COLO668 (cell line): ENCODE data around the gene SPATA2.
"Not testable (repeated sequence)": the region's sequence is repeated elsewhere in the genome, so short reads cannot be mapped to it uniquely, and the experiment has no call there.

Source experiments
- DNase-seq: peaks from one replicate; lab custom pipeline; 2025; ENCODE audit not compliant: unreplicated experiment; lab: John Stamatoyannopoulos, UW

SPATA2 gene

GRCh38 chr20:49906101-49906604 lies 9.2 kb downstream of the SPATA2 start:
- DNase-seq: no peak

GRCh38 chr20:49905415-49906091 lies 9.8 kb downstream of the SPATA2 start:
- no peak for DNase-seq

- DNase-seq: no peak
These were observed 10.7 kb downstream of the SPATA2 start for GRCh38 chr20:49904440-49905214.

- no peak for DNase-seq
These were observed 13.7 kb downstream of the SPATA2 start for GRCh38 chr20:49901588-49901987.

GRCh38 chr20:49899541-49900383 lies 15.6 kb downstream of the SPATA2 start:
- DNase-seq: no peak

- DNase-seq: no peak
These were observed 19.1 kb downstream of the SPATA2 start for GRCh38 chr20:49896204-49896603.

- not testable (repeated sequence) for DNase-seq
These were observed 19.7 kb downstream of the SPATA2 start for GRCh38 chr20:49895474-49896093.

- no peak for DNase-seq
These were observed 21.3 kb downstream of the SPATA2 start for GRCh38 chr20:49894073-49894470.

GRCh38 chr20:49893242-49894072 lies 21.9 kb downstream of the SPATA2 start:
- DNase-seq: no peak

- no peak for DNase-seq
These were observed 22.5 kb downstream of the SPATA2 start for GRCh38 chr20:49892817-49893216.

GRCh38 chr20:49892260-49892659 lies 23.1 kb downstream of the SPATA2 start:
- DNase-seq: no peak

GRCh38 chr20:49891476-49892110 lies 23.7 kb downstream of the SPATA2 start:
- no peak for DNase-seq

- no peak for DNase-seq
These were observed 24.6 kb downstream of the SPATA2 start for GRCh38 chr20:49890471-49891361.

- peak; percentile 28 for DNase-seq
These were observed 25.4 kb downstream of the SPATA2 start for GRCh38 chr20:49889935-49890333.

GRCh38 chr20:49889001-49889934 lies 26.1 kb downstream of the SPATA2 start:
- no peak for DNase-seq

- DNase-seq: peak; percentile 57
These were observed 26.9 kb downstream of the SPATA2 start for GRCh38 chr20:49888212-49889000.
